ENCODE data around the gene GJA4. TPM values are rescaled to one million over a fixed set of nuclear protein-coding genes. Genes with fewer than 3 reads are reported as not detected.

The GJA4 gene
- total and polyA plus RNA-seq, 7 donors: 0.60 to 14.7 (median 7.2) TPM; not detected in 1

DNA sequence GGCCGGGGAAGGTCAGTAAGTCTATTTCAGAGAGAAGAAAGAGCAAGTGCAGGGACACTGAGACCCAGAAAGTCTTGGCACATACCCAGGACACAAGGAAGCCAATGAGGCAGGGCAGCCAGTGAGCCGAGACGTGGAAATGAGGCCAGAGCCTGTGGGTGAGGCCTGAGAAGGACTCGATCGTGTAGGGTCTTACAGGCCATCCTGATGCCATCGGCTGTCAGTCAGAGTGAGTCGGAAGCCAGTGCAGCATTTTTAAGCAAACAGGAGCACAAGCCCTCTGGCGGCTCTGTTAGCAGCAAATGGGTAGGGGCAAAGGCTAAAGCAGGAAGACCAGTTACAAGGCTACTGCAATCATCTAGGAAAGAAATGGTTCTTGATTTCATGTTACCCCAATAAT lies 17.8 kb upstream of the GJA4 start:
- no peak for DNase-seq
- H3K9me3 ChIP-seq: no peaks in the 10 kb centered on the region

DNA sequence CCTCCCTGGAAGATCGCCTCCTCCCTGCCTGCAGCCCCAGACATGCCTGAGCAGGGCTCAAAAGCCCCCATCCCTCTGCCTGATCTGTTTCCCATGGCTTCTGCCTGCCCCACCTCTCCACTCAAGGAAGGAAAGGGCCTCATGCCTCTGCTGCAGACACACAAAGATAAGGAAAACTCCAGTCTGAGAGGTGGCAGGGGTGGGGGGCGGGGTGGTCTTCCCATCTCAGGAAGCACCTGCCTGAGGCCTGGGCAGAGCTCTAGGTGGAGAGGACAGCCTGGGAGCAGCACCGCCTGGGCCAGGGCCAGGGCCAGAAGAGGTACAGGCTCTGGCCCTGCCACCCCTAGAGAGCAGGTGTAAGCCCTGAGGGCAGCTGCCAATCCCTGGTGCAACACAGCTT lies 15.9 kb upstream of the GJA4 start:
- 61 to 88% methylated on average over 3 of the region's 3 CpGs for WGBS, 2 donors
- intact Hi-C loops (cut with DNase I): no loop called here
- TF ChIP-seq POLR2A (IDR thresholded peaks at IDR 0.05) (no peak), CTCF (IDR thresholded peaks at IDR 0.05) (no peak), EP300 (IDR thresholded peaks at IDR 0.05) (no peak), POLR2AphosphoS5 (IDR thresholded peaks at IDR 0.05) (no peak)
- H3K4me3 ChIP-seq: no peak overlapping the region
- no peak overlapping the region for H3K27ac ChIP-seq
- H3K9me3 ChIP-seq: no peaks in the 10 kb centered on the region
- DNase-seq: peak; percentile 26
- H3K27me3 ChIP-seq: peaks cover 11 to 40% (median 22%) of the 10 kb centered on the region in 3 donors
- no peaks in the 10 kb centered on the region for H3K36me3 ChIP-seq
- peaks cover 0 to 14% (median 11%) of the 10 kb centered on the region in 4 donors for H3K4me1 ChIP-seq

More for the DNA sequence above, 17.8 kb upstream of the GJA4 start:
- 72 to 91% methylated on average over 8 of the region's 8 CpGs for WGBS, 2 donors
- Histone ChIP-seq H3K36me3 (no peaks in the 10 kb centered on the region), H3K4me1 (no peaks in the 10 kb centered on the region), H3K27ac (no peak overlapping the region), H3K27me3 (peaks cover 0 to 20% (median 3%) of the 10 kb centered on the region in 3 donors), H3K4me3 (no peak overlapping the region)
- intact Hi-C loops (cut with DNase I): no loop called here
- TF ChIP-seq POLR2A (IDR thresholded peaks at IDR 0.05) (no peak), EP300 (IDR thresholded peaks at IDR 0.05) (no peak), CTCF (IDR thresholded peaks at IDR 0.05) (no peak), POLR2AphosphoS5 (IDR thresholded peaks at IDR 0.05) (no peak)

DNA sequence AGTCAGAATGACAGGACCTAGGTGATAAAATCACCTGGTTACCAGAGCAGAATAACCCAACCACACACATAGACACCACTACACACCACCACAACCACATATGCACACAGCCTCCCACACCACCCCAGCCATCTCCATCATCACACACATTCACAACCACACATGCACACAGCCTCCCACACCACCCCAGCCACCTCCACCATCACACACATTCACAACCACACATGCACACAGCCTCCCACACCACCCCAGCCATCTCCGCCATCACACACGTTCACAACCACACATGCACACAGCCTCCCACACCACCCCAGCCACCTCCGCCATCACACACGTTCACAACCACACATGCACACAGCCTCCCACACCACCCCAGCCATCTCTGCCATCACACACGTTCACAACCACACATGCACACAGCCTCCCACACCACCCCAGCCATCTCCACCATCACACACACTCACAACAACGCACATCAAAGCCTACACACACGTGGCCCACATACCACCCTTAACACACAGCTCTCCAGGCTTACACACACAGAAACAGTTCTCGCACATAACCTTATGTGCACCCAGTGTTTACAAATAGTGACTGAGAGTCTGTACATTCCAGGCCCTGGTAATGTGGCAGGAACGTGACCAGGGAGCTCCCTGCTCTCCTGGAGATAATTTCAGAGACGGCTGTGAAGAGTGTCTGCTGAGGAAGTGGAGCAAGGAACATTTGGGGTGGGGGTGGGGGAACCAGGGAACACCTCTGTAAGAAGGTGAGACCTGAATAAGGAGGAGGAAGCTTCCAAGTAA lies 15.1 kb upstream of the GJA4 start:
- Histone ChIP-seq H3K4me3 (no peak overlapping the region), H3K4me1 (peaks cover 0 to 14% (median 12%) of the 10 kb centered on the region in 4 donors), H3K27ac (no peak overlapping the region), H3K9me3 (no peaks in the 10 kb centered on the region), H3K27me3 (peaks cover 19 to 48% (median 30%) of the 10 kb centered on the region in 3 donors), H3K36me3 (no peaks in the 10 kb centered on the region)
- TF ChIP-seq POLR2AphosphoS5 (IDR thresholded peaks at IDR 0.05) (no peak), CTCF (IDR thresholded peaks at IDR 0.05) (no peak), POLR2A (IDR thresholded peaks at IDR 0.05) (no peak), EP300 (IDR thresholded peaks at IDR 0.05) (no peak)
- peak; percentile 28 for DNase-seq
- intact Hi-C loops (cut with DNase I): no loop called here
- 65 to 87% methylated on average over 10 of the region's 10 CpGs for WGBS, 2 donors

DNA sequence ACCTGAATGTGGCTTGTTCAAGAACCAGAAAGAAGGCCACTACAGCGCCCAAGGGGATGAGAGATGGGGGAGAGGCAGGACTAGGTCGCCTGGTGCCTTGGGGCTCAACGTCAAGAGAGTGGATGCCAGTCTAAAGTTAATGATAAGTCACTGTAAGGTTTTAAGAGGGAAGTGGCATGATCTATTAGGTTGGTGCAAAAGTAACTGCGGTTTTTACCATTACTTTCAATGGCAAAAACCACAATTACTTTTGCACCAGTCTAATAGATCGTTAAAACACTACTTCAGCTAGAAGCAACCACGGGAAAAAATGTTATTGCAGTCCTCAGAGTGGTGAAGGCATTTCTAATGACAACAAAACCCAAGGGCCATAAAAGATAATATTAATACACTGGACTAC lies 14.4 kb upstream of the GJA4 start:
- peak; percentile 19 for DNase-seq
- H3K9me3 ChIP-seq: no peaks in the 10 kb centered on the region
- no peak overlapping the region for H3K27ac ChIP-seq
- peaks cover 0 to 14% (median 12%) of the 10 kb centered on the region in 4 donors for H3K4me1 ChIP-seq
- no peak overlapping the region for H3K4me3 ChIP-seq
- WGBS, 2 donors: 80 to 82% methylated on average over 6 of the region's 6 CpGs
- intact Hi-C loops (cut with DNase I): no loop called here
- H3K27me3 ChIP-seq: peaks cover 25 to 54% (median 37%) of the 10 kb centered on the region in 3 donors
- H3K36me3 ChIP-seq: no peaks in the 10 kb centered on the region
- TF ChIP-seq EP300 (IDR thresholded peaks at IDR 0.05): no peak
- TF ChIP-seq POLR2A (IDR thresholded peaks at IDR 0.05): no peak
- TF ChIP-seq POLR2AphosphoS5 (IDR thresholded peaks at IDR 0.05): no peak
- no peak for TF ChIP-seq CTCF (IDR thresholded peaks at IDR 0.05)

Measured in sigmoid colon (tissue), 7 donors.